B cell (primary cell): ENCODE results near the gene CDYL. TPM values are rescaled to one million over a fixed set of nuclear protein-coding genes. Genes with fewer than 3 reads are reported as not detected.

ENCODE experiments used
- ATAC-seq: fragments of 200-7000 bp; cut with Tn5 transposase; one replicate; pipeline ENCODE4 v1.10.0; 2021; ENCODE audit warnings: low read depth, mild to moderate bottlenecking, moderate number of reproducible peaks, moderate library complexity
- CTCF ChIA-PET: fragments of 350-600 bp; sonication (Branson Sonifier 250); formaldehyde crosslinking; loops from one replicate; lab custom pipeline; 2021; ENCODE audit warnings: antibody characterized with exemption, inconsistent platforms; lab: Charles Lee
- POLR2A ChIA-PET: fragments of 350-600 bp; sonication (Branson Sonifier 250); formaldehyde crosslinking; loops from one replicate; lab custom pipeline; 2021; ENCODE audit warnings: antibody characterized with exemption; lab: Charles Lee
- DNase-seq: peaks from one replicate; pipeline ENCODE4 v3.0.0; 2013
- H2AFZ ChIP-seq: 2 replicates; pipeline ENCODE4 v1.6.1; 2012; ENCODE audit warnings: mild to moderate bottlenecking, low read depth, low read length; ENCODE audit not compliant: insufficient read depth, poor library complexity, severe bottlenecking
- H3K27ac ChIP-seq, 2 donors: 1 replicate in 1 of 2; 2 replicates in 1 of 2; pipeline ENCODE4 v1.5.1; 2012 to 2013; ENCODE audit warnings: low read length in 2 of 2, mild to moderate bottlenecking in 2 of 2, moderate library complexity in 1 of 2
- H3K27me3 ChIP-seq, 4 experiments: fragments of 200-600 bp in 1 of 4; sonication (generic) in 1 of 4; replicated peaks in 1 of 4; 1 replicate in 2 of 4; 2 replicates in 2 of 4; pipeline versions ENCODE4 v1.6.1 to v1.7.0; 2013 to 2016; ENCODE audit warnings: low read length in 3 of 4, mild to moderate bottlenecking in 2 of 4, mixed read lengths in 1 of 4, moderate library complexity in 1 of 4; ENCODE audit not compliant: insufficient read depth in 4 of 4, control insufficient read depth in 3 of 4; ENCODE audit errors: control extremely low read depth in 1 of 4
- H3K36me3 ChIP-seq, 2 experiments: replicated peaks in 1 of 2; 1 replicate in 1 of 2; 2 replicates in 1 of 2; pipeline versions ENCODE4 v1.6.1 to v1.7.1; 2013; ENCODE audit warnings: low read length in 1 of 2; ENCODE audit not compliant: insufficient read depth in 2 of 2, control insufficient read depth in 1 of 2; ENCODE audit errors: control extremely low read depth in 1 of 2, extremely low read depth in 1 of 2
- H3K4me1 ChIP-seq, 2 donors: fragments of 200-600 bp in 1 of 2; sonication (generic) in 1 of 2; 1 replicate in 1 of 2; 2 replicates in 1 of 2; pipeline versions ENCODE4 v1.5.1 to v1.6.1; 2013 to 2017; ENCODE audit warnings: low read length in 2 of 2; ENCODE audit not compliant: control insufficient read depth in 2 of 2, insufficient read depth in 2 of 2
- H3K4me2 ChIP-seq: replicated peaks from 2 replicates; pipeline ENCODE3; 2012; ENCODE audit warnings: mild to moderate bottlenecking, low read depth, low read length; ENCODE audit not compliant: poor library complexity, severe bottlenecking
- H3K4me3 ChIP-seq, 5 experiments: fragments of 200-600 bp in 1 of 5; sonication (generic) in 1 of 5; 1 replicate in 3 of 5; 2 replicates in 2 of 5; pipeline versions ENCODE4 v1.5.1 to v1.7.0; 2011 to 2016; ENCODE audit warnings: low read length in 4 of 5, mild to moderate bottlenecking in 4 of 5, low read depth in 2 of 5, control low read depth in 1 of 5, moderate library complexity in 1 of 5; ENCODE audit not compliant: insufficient read depth in 1 of 5; ENCODE audit errors: control extremely low read depth in 1 of 5, extremely low read depth in 1 of 5
- H3K79me2 ChIP-seq: fragments of 200-600 bp; sonication (generic); one replicate; pipeline ENCODE4 v1.6.0; 2016; ENCODE audit warnings: low read length; ENCODE audit not compliant: control insufficient read depth, insufficient read depth
- H3K9ac ChIP-seq: fragments of 200-600 bp; sonication (generic); 2 replicates; pipeline ENCODE4 v1.6.1; 2017; ENCODE audit warnings: mild to moderate bottlenecking, low read length, moderate library complexity
- H3K9me3 ChIP-seq, 3 donors: one replicate each; pipeline versions ENCODE4 v1.6.1 to v1.7.1; 2013; ENCODE audit warnings: low read length in 2 of 3; ENCODE audit not compliant: control insufficient read depth in 2 of 3, insufficient read depth in 1 of 3; ENCODE audit errors: control extremely low read depth in 1 of 3
- H4K20me1 ChIP-seq: 2 replicates; pipeline ENCODE4 v1.6.0; 2012; ENCODE audit warnings: mild to moderate bottlenecking, low read length; ENCODE audit not compliant: insufficient read depth, control insufficient read depth, poor library complexity, severe bottlenecking
- H3K27ac Mint-ChIP-seq: one replicate; pipeline ENCODE4 v1.8.0; 2021; ENCODE audit warnings: mixed read lengths
- H3K27me3 Mint-ChIP-seq: one replicate; pipeline ENCODE4 v1.8.0; 2021; ENCODE audit warnings: mixed read lengths
- H3K4me1 Mint-ChIP-seq: one replicate; pipeline ENCODE4 v1.8.0; 2021; ENCODE audit warnings: mixed read lengths
- H3K4me3 Mint-ChIP-seq: one replicate; pipeline ENCODE4 v1.8.0; 2021; ENCODE audit warnings: mixed read lengths
- H3K9me3 Mint-ChIP-seq: one replicate; pipeline ENCODE4 v1.8.0; 2022; ENCODE audit warnings: mixed read lengths; ENCODE audit not compliant: insufficient read depth
- CTCF ChIP-seq: fragments of 200-600 bp; IDR thresholded peaks from one replicate; pipeline ENCODE4 v1.8.0; 2022; ENCODE audit warnings: antibody characterized with exemption, mild to moderate bottlenecking
- EZH2 ChIP-seq: IDR thresholded peaks from 2 replicates; pipeline ENCODE4 v1.6.1; 2012; ENCODE audit warnings: borderline replicate concordance, low read depth, mild to moderate bottlenecking, moderate library complexity, low read length; ENCODE audit not compliant: insufficient read depth, poor library complexity, severe bottlenecking
- WGBS: methylation state at CpG from one replicate; pipeline ENCODE4 v1.1.5; 2013; ENCODE audit warnings: missing lambda C conversion rate; ENCODE audit not compliant: insufficient coverage; 5-methylcytosine and 5-hydroxymethylcytosine counted together
- intact Hi-C: fragments of 100-400 bp; cut with micrococcal nuclease; formaldehyde crosslinking; loops from one replicate; pipeline ENCODE4 v1.10.0; 2022
- polyA plus RNA-seq: library from polyadenylated mRNA; depleted of rRNA; stranded (reverse); fragments of >200 nt; gene quantifications from 2 replicates; pipeline ENCODE4 v1.2.3, GENCODE V29; 2012
- total RNA-seq, 2 donors: library from RNA; stranded (reverse); fragments of 120-200 nt in 1 of 2; gene quantifications; 1 replicate in 1 of 2; 2 replicates in 1 of 2; pipeline versions ENCODE4 v1.2.3 to v1.2.4, GENCODE V29; 2013 to 2022

Gene CDYL
- total and polyA plus RNA-seq, 2 donors (not counting 1 experiment from before 2014, with no cell fraction given): 15.6 to 63.0 TPM

- no peak overlapping the region for H3K4me3 Mint-ChIP-seq
- Histone ChIP-seq H3K27me3 (no peaks in the 10 kb centered on the region), H3K36me3 (no peaks in the 10 kb centered on the region), H3K4me1 (peaks cover 6% of the 10 kb centered on the region in 2 donors), H3K9me3 (no peaks in the 10 kb centered on the region), H2AFZ (no peak overlapping the region), H3K27ac (no peak overlapping the region), H3K79me2 (peaks cover 99% of the 10 kb centered on the region), H3K4me3 (no peak overlapping the region), H3K4me2 (no peak overlapping the region), H3K9ac (no peak overlapping the region), H4K20me1 (peaks cover 79% of the 10 kb centered on the region)
- intact Hi-C loops: no loop called here
- no peaks in the 10 kb centered on the region for H3K9me3 Mint-ChIP-seq
- DNase-seq (no peak), ATAC-seq (no peak)
- peaks cover 51% of the 10 kb centered on the region for H3K4me1 Mint-ChIP-seq
- WGBS: no CpG with 5 or more reads among the region's 1 CpG
- POLR2A ChIA-PET: no interaction called here
- CTCF ChIA-PET: interaction anchor here (1.0 kb wide), 1 partner anchor 33 kb away, joined by 3 read pairs; no protein-coding TSS in a partner anchor
- TF ChIP-seq EZH2 (no peak), CTCF (no peak)
- no peak overlapping the region for H3K27ac Mint-ChIP-seq
- no peaks in the 10 kb centered on the region for H3K27me3 Mint-ChIP-seq
Measured at GRCh38 chr6:4819706-4820283, 43.6 kb downstream of the CDYL start.

GRCh38 chr6:4820704-4821276, 44.6 kb downstream of the CDYL start:
- Mint-ChIP-seq H3K27me3 (no peaks in the 10 kb centered on the region), H3K4me1 (peaks cover 44% of the 10 kb centered on the region), H3K9me3 (no peaks in the 10 kb centered on the region), H3K4me3 (no peak overlapping the region), H3K27ac (no peak overlapping the region)
- Histone ChIP-seq H3K79me2 (peaks cover 98% of the 10 kb centered on the region), H3K9ac (no peak overlapping the region), H4K20me1 (peaks cover 76% of the 10 kb centered on the region), H3K36me3 (no peaks in the 10 kb centered on the region), H3K9me3 (no peaks in the 10 kb centered on the region), H3K4me2 (no peak overlapping the region), H3K27ac (no peak overlapping the region), H2AFZ (no peak overlapping the region), H3K27me3 (no peaks in the 10 kb centered on the region), H3K4me3 (no peak overlapping the region), H3K4me1 (peaks cover 3 to 4% of the 10 kb centered on the region in 2 donors)
- no peak for DNase-seq
- WGBS: 97% methylated on average over 5 of the region's 5 CpGs
- ChIA-PET POLR2A (no interaction called here), CTCF (no interaction called here)
- intact Hi-C loops: no loop called here
- ATAC-seq: no peak
- no peak for TF ChIP-seq EZH2
- TF ChIP-seq CTCF: no peak
